MV-4-11 (cell line): ENCODE measurements around the gene NME1.

Source experiments
- DNase-seq: peaks from one replicate; lab custom pipeline; 2025; lab: John Stamatoyannopoulos, UW

Gene NME1

DNA sequence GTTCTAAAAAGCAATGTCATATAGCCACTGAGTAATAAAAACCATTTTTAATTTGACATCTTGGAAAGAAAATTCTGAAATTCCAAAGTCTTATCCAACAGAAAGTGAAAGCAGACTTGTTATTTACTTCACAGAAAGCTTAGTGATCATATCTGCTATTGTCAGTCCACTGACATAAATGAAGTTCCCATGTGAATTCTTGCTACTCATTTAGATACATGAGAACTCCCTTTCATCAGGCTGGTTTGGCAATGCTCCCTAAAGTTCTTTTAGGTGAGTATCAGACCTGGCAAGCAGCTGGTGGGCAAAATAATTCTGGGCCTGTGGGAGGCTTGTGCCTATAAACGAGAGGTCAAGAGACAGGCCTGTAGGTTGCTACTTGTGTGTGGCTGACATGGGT lies 36.3 kb downstream of the NME1 start:
- DNase-seq: no peak

DNA sequence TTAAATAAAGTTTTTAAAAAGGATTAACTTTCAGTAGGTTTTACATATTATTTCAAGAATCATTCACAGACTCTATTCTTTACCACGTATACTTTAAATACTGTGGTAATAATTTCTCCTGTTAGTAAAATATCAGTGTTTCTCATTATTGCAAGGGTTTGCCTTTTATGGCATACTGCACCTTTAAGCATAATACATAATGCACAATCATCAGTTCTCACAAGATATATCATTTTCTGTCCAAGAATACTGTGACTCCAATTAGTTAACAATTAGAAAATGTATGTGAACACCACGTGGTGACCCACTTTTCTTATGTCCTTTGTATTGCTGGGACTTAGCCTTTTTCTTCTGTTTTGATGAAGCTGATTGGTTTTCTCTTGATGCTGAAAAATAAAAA lies 38.5 kb downstream of the NME1 start:
- no peak for DNase-seq

DNA sequence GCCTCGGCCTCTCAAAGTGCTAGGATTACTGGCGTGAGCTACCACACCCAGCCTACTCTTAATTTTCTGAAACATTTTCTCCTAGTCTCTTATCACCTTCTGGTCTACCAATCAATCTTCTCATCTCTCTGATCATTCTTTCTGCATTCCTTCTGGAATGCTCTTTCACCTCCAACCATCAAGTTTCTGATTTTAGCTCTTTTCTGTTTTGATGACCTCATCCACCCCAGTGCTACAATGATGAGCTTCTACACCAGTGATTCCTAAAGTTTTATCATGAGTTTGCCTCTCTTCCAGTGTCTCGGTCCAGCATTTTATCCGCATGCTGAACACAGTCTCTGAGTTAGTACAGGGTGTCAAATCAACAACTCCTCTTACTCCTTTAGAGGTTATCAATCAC lies 44.4 kb downstream of the NME1 start:
- DNase-seq: no peak

DNA sequence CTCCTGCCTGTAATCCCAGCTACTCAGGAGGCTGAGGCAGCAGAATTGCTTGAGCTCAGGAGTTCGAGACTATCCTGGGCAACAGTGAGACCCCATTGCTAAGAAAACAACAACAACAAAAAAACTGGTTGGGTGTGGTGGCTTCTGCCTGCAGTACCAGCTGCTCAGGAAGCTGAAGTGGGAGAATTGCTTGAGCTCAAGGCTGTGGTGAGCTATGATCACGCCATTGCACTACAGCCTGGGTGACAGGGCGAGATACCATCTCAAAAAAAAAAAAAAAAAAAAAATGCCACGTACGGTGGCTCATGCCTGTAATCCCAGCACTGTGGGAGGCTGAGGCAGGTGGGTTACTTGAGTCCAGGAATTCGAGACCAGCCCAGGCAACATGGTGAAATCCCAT lies 46.9 kb downstream of the NME1 start:
- DNase-seq: no peak

DNA sequence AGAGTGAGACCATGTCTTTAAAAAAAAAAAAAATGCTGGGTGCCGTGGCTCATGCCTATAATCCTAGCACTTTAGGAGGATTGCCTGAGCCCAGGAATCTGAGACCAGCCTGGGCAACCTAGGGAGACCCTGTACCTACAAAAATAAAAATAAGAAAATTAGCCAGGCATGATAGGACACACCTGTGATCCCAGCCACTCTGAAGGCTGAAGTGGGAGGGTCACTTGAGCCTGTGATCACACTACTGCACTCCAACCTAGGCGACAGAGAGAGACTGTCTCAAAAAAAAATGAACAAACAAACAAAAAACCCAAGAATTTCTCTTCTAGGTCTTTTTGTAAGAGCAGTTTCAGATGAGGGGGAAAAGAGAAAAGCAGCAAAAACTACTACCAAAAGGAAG lies 47.5 kb downstream of the NME1 start:
- DNase-seq: no peak

DNA sequence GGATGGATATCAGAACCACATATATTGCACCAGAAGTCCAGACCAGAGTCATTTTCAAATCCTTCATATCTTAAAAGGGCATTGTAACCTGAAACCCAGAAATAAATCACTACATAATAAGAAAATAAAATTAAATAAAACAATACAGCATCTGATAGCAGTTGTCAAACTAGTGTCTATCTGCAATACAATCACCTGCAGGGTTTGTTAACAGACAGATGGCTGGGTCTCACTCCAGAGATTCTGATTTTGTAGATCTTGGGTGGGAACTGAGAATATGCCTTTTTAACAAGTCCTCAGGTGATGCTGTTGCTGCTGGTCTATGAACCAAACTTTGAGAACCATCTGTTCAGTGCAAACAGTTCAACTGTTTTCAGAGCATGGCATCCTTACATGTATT lies 50.5 kb downstream of the NME1 start:
- no peak for DNase-seq
